22Rv1 (cell line): ENCODE results near the gene NUP98.

Experiments
- H3K27ac ChIP-seq: fragments of 450-650 bp; 2 replicates; pipeline ENCODE4 v1.5.1; 2017
- ZFX ChIP-seq: fragments of 450-650 bp; IDR thresholded peaks from 2 replicates; pipeline ENCODE4 v1.6.1; 2017; ENCODE audit warnings: antibody characterized with exemption, borderline replicate concordance
- TF ChIP-seq, protein P1 (sequence below): fragments of 450-650 bp; IDR thresholded peaks from 2 replicates; pipeline ENCODE4 v1.5.1; 2017; ENCODE audit warnings: mild to moderate bottlenecking

Gene NUP98

DNA sequence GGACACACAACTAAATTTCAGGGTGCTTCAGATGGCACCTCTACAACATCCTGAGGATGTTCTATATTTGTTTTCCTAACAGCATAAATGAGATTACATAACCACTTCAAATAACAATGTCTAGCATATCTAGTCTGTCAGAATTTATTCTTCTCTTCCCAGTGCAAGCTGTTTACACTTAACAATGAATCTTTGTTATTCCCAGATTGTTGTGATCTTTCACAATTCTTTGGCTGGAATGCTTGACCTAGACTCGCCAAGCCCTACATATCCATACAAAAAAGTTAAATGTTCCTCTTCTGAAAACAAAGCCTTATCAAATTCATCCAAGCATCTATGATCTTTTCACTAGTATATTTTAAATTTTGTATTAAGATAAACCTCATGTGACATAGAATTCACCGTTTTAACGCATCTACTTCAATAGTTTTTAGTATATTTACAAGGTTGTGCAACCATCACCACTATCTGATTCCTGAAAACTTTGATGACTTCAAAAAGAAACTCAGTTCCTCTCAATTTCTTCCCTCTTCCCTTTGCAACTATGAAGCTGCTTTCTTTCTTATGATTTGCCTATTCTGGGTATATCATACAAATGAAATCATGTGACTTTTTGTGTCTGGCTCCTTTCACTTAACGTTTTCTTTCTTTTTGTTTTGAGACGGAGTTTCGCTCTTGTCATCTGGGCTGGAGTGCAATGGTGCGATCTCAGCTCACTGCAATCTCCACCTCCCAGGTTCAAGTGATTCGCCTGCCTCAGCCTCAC is 64.5 kb downstream of the NUP98 start:
- no peak overlapping the region for H3K27ac ChIP-seq
- no peak for TF ChIP-seq ZFX
- TF ChIP-seq, protein P1, sequence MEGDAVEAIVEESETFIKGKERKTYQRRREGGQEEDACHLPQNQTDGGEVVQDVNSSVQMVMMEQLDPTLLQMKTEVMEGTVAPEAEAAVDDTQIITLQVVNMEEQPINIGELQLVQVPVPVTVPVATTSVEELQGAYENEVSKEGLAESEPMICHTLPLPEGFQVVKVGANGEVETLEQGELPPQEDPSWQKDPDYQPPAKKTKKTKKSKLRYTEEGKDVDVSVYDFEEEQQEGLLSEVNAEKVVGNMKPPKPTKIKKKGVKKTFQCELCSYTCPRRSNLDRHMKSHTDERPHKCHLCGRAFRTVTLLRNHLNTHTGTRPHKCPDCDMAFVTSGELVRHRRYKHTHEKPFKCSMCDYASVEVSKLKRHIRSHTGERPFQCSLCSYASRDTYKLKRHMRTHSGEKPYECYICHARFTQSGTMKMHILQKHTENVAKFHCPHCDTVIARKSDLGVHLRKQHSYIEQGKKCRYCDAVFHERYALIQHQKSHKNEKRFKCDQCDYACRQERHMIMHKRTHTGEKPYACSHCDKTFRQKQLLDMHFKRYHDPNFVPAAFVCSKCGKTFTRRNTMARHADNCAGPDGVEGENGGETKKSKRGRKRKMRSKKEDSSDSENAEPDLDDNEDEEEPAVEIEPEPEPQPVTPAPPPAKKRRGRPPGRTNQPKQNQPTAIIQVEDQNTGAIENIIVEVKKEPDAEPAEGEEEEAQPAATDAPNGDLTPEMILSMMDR: no peak

- H3K27ac ChIP-seq: no peak overlapping the region
Observed at GRCh38 chr11:3723014-3723708, 74.2 kb downstream of the NUP98 start.

GRCh38 chr11:3722100-3722499 is 75.3 kb downstream of the NUP98 start:
- TF ChIP-seq ZFX: no peak
- TF ChIP-seq, protein P1: no peak
- H3K27ac ChIP-seq: no peak overlapping the region

More at GRCh38 chr11:3723014-3723708, 74.2 kb downstream of the NUP98 start:
- TF ChIP-seq, protein P1: no peak
- no peak for TF ChIP-seq ZFX

DNA sequence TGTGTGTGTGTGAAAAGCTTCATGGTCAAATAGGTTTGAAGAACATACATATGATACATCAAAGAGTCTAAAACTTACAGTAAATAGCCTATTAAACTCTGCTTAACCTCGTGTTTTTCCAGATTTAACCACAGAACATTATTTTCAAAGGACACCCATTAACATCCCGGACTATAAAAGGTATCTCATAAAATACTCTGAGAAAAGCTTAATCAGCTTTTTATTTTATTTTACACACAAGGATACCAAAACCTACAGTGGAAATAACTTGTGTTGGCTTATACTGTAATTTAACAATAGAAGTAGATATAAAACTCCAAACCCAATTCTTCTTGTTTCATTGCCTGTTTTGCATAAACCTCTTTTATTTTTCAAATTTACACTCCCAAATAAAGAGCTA is 76.4 kb downstream of the NUP98 start:
- TF ChIP-seq, protein P1: no peak
- no peak for TF ChIP-seq ZFX
- H3K27ac ChIP-seq: no peak overlapping the region

DNA sequence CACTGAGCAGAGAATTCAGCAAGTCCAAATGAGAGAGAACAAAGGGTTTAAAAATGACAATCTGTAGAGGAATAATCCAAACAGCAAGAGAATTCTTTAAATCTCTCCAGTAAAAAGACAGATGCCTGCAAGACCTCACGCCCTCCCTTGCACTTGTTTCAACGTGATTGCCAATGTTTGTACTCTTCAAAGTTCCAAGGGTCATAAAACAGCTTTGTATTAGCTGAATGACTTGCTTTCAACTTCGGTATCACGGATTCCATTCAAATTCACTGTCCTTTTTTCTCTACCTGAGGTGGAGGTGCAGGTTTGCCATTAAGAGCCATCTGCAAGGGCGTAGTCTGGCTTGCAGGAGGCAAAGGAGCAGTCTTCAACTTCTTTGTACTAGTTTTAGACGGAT is 85.1 kb downstream of the NUP98 start:
- no peak for TF ChIP-seq ZFX
- TF ChIP-seq, protein P1: no peak
- H3K27ac ChIP-seq: no peak overlapping the region

- H3K27ac ChIP-seq: no peak overlapping the region
- no peak for TF ChIP-seq ZFX
- TF ChIP-seq, protein P1: no peak
Observed at GRCh38 chr11:3710485-3711259, 86.7 kb downstream of the NUP98 start.

GRCh38 chr11:3709977-3710376 is 87.4 kb downstream of the NUP98 start:
- TF ChIP-seq, protein P1: no peak
- no peak overlapping the region for H3K27ac ChIP-seq
